Vagina (tissue), 2 donors: ENCODE results near the gene CREB3L1.

Experiments
- POLR2A ChIP-seq, 2 donors: fragments of 450-650 bp; IDR thresholded peaks; one replicate each; pipeline ENCODE4 v1.6.1; 2017; ENCODE audit warnings: antibody characterized with exemption in 2 of 2, mild to moderate bottlenecking in 2 of 2, moderate library complexity in 2 of 2
- POLR2AphosphoS5 ChIP-seq, 2 donors: sonication (generic); formaldehyde crosslinking; IDR thresholded peaks; one replicate each; pipeline ENCODE4 v1.9.0; 2017; ENCODE audit warnings: antibody characterized with exemption in 2 of 2, mild to moderate bottlenecking in 2 of 2, low read depth in 1 of 2; ENCODE audit not compliant: insufficient read depth in 1 of 2
- TF ChIP-seq, protein P1 (sequence below), 3 experiments: fragments of 450-650 bp in 2 of 3; fragments of 200-600 bp in 1 of 3; sonication (generic) in 1 of 3; IDR thresholded peaks; one replicate each; pipeline ENCODE4 v1.5.1; 2017 to 2019; ENCODE audit warnings: antibody characterized with exemption in 3 of 3, mild to moderate bottlenecking in 2 of 3, moderate library complexity in 2 of 3

DNA sequence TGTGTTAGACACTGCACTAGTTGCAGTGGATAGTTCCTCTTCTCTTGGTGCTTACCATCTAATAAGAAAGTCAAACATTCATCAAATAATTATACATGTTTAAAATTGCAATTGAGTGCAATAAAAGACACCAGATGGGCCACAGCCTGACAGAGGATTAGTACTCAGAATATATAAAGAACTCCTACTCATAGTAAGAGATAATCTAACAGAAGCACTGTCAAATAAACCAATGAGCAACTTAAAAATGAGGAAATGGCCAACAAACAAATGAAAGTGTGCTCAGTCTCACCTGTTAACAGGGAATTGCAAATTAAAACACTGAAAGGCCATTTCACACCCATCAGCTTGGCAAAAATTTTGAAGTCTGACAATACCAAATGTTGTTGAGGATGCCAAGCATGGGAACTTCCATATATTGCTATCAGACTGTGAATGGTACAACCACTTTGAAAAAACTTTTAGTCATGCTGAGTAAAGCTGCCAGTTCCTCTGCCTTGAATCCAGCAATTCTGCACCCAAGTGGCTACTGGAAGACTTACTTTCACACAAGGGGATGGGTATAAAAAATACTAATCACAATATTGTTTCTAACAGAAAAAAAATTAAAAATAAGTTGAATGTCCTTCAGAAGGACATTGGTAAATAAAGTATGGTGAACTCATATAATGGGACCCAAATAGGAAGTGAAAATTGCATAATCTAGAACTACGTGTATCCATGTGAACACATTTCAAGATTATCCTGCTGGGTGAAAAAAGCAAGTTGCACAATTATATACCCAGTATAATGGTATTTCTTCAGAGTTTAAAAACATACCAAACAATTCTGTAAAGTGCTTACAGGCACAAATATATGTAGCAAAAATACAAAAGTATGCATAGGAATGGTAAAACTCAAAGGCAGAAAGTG lies 41.4 kb upstream of the CREB3L1 start:
- TF ChIP-seq, protein P1, sequence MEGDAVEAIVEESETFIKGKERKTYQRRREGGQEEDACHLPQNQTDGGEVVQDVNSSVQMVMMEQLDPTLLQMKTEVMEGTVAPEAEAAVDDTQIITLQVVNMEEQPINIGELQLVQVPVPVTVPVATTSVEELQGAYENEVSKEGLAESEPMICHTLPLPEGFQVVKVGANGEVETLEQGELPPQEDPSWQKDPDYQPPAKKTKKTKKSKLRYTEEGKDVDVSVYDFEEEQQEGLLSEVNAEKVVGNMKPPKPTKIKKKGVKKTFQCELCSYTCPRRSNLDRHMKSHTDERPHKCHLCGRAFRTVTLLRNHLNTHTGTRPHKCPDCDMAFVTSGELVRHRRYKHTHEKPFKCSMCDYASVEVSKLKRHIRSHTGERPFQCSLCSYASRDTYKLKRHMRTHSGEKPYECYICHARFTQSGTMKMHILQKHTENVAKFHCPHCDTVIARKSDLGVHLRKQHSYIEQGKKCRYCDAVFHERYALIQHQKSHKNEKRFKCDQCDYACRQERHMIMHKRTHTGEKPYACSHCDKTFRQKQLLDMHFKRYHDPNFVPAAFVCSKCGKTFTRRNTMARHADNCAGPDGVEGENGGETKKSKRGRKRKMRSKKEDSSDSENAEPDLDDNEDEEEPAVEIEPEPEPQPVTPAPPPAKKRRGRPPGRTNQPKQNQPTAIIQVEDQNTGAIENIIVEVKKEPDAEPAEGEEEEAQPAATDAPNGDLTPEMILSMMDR (IDR thresholded peaks at IDR 0.05), result no peak
- TF ChIP-seq POLR2A (IDR thresholded peaks at IDR 0.05) (no peak), POLR2AphosphoS5 (IDR thresholded peaks at IDR 0.05; ENCODE audit: insufficient read depth in 1 of 2, low read depth in 1 of 2) (no peak)
